Epithelial cell of proximal tubule (primary cell): ENCODE measurements around the gene ENPP3. TPM values are rescaled to one million over a fixed set of nuclear protein-coding genes. Genes with fewer than 3 reads are reported as not detected.

Experiments
- DNase-seq: peaks from one replicate; pipeline ENCODE4 v3.0.0-alpha.2; 2011; ENCODE audit warnings: low read depth
- H3K4me3 ChIP-seq: 2 replicates; pipeline ENCODE4 v1.5.1; 2011; ENCODE audit warnings: low read depth, mild to moderate bottlenecking, low read length
- total RNA-seq: library from RNA; depleted of rRNA; stranded (reverse); fragments of >200 nt; gene quantifications from 2 replicates; pipeline ENCODE4 v1.2.3, GENCODE V29; 2015
- TF ChIP-seq, protein P1 (sequence below): conservative IDR thresholded peaks from 2 replicates; pipeline ENCODE4 v1.5.1; 2012; ENCODE audit warnings: low read depth, mild to moderate bottlenecking, low read length

ENPP3 gene
- total RNA-seq, 1 donor from 2014 or later: 0.17 TPM

DNA sequence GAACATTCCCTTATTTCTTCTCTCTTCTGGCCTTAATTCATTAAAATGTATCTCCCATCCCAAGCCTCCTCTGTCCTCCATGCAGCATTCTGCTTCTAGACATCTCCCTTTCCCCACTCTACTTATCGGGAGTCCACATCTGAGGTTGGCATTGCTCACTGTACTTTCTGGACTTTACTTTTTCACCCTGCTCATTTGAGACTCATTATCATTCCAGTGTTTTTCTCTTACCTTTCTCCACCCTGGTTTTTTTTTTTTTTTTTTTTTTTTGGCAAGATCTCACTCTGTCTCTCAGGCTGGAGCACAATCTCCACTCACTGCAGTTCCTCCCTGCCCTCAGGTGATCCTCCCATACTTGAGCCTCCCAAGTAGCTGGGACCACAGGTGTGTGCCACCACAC is 4.5 kb downstream of the ENPP3 start:
- H3K4me3 ChIP-seq: no peak overlapping the region
- TF ChIP-seq, protein P1, sequence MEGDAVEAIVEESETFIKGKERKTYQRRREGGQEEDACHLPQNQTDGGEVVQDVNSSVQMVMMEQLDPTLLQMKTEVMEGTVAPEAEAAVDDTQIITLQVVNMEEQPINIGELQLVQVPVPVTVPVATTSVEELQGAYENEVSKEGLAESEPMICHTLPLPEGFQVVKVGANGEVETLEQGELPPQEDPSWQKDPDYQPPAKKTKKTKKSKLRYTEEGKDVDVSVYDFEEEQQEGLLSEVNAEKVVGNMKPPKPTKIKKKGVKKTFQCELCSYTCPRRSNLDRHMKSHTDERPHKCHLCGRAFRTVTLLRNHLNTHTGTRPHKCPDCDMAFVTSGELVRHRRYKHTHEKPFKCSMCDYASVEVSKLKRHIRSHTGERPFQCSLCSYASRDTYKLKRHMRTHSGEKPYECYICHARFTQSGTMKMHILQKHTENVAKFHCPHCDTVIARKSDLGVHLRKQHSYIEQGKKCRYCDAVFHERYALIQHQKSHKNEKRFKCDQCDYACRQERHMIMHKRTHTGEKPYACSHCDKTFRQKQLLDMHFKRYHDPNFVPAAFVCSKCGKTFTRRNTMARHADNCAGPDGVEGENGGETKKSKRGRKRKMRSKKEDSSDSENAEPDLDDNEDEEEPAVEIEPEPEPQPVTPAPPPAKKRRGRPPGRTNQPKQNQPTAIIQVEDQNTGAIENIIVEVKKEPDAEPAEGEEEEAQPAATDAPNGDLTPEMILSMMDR: no peak
- no peak for DNase-seq

DNA sequence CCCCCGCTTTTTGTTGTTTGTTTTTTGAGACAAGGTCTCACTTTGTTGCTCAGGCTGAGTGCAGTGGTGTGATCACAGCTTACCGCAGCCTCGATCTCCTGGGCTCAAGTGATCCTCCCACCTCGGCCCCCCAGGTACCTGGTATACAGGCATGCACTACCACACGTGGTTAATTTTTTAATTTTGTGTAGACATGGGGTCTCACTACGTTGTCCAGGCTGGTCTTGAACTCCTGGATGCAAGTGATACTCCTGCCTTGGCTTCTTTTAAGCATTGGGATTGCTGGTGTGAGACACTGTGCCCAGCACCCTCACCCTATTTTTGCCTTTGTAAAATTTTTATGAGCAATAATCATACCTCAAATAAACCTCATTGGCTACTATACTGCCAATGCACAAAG is 5.5 kb downstream of the ENPP3 start:
- TF ChIP-seq, protein P1: no peak
- no peak for DNase-seq

DNA sequence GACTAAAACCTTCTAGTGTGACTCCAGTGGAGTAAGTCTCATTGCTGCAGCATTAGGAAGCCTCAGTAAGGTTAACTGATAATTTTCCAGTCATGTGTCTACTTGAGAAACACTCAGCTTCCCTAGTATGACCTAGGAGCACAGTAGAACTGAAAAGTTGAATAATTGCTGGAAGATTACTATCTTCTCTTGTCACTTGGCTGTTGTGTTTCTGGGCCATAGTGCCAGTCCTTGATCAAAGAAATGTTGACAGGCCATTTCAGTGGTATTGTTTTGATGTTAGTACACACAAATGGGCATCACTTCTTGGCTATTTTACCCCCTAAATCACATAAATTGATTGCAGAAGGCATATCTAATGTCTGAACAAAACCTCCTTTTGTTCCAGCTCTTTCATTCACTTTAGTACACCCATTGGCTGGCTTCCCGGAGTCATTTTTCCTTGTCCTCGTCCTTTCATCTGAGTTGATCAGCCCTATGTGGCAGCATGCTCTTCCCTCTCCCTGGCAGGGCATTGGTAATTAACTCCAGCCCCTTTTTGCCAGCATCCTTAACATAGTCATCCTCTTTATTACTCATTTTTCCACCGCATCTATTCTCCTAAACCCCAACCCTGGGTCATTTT is 6.0 kb downstream of the ENPP3 start:
- DNase-seq: no peak
- TF ChIP-seq, protein P1: no peak
- H3K4me3 ChIP-seq: no peak overlapping the region

More for the DNA sequence above, 5.5 kb downstream of the ENPP3 start:
- H3K4me3 ChIP-seq: no peak overlapping the region

DNA sequence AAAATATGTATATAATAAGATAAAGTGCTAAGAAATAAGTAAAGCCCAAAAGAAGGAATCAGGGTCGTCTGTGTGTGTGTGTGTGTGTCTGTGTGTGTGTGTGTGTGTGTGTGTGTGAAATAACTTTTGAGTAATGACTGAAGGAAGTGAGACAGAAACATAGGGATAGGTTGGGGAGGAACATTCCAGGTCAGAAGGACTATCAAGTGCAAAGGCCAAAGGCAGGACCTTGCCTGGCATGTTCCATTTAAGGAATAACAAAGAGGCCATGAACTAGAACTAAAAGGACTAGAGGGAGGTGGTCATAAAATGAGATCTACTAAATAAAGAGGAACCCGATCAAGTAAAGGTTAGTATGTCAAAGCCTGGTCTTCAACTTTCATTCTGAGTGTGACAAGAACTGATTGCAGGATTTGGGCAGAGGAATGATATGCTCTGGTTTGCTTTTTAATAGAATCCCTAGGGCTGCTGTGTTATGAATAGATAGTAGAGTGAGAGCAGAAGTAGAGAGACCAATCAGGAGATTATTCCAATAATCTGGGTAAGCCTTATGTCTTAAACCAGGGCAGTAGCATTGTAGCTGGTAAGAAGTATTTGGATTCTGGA is 6.9 kb downstream of the ENPP3 start:
- no peak overlapping the region for H3K4me3 ChIP-seq
- TF ChIP-seq, protein P1: no peak
- no peak for DNase-seq

DNA sequence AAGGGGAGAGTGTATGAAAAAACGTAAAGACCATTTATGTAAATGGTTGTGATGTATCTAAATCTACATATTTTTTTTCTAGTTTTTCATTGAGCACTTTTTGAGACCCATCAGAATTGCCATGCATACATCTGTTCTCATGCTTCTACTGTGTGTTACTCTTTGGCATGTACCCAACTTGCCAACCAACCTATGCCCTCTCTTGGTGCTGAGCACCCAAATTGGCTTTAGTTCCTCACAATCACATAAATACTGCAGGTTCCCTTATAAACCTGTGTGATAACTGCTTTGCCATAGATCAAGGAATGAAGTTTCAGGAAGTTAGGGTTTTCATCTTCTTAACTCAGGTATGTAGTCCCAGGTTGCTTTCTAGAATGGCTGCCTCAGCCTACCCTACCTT is 7.8 kb downstream of the ENPP3 start:
- H3K4me3 ChIP-seq: no peak overlapping the region
- TF ChIP-seq, protein P1: no peak
- DNase-seq: no peak

DNA sequence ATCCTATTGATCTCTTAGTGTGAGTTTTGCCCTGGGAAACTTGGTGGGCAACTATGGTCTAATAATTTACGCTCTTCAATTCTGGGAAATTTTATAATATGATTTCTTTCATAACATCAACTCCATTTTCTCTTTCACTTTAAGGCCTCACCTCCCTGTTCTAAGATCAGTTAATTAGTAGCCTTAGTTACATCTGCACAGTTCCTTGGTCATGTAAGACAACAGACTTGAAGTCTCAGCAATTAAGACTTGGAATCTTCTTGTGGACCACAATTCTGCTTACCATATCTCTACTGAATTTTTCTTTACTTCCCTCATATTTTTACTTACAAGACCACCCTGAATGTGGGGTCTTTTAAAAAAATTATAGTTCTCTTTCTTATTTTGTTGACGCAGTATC is 8.7 kb downstream of the ENPP3 start:
- TF ChIP-seq, protein P1: no peak
- H3K4me3 ChIP-seq: no peak overlapping the region
- DNase-seq: no peak

DNA sequence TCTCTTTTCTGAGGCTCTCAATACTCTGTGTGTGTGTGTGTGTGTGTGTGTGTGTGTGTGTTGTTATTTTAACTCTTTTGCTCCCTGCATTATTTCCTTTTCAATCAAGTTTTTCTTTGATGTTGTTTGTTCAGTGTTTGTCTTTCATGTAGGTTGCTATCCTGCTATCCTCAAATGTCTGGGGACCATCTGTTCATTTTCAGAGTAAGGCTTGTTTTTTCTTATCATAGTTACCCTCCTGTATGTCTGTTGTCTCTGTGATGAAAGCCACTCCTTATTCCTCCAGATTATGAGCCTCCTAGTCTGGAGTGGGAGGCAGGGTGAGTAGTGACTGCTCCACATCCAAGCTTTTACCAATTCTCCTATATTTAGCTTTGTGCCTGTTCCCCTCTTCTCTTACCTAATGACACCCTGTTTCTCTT is 9.2 kb downstream of the ENPP3 start:
- TF ChIP-seq, protein P1: no peak
- DNase-seq: no peak

More for the DNA sequence above, 9.2 kb downstream of the ENPP3 start:
- no peak overlapping the region for H3K4me3 ChIP-seq
